IMR-90 (cell line): ENCODE measurements around the gene KRTAP5-4. TPM values are rescaled to one million over a fixed set of nuclear protein-coding genes. Genes with fewer than 3 reads are reported as not detected.

Experiments
- ATAC-seq: fragments of 200-7000 bp; cut with Tn5 transposase; 2 replicates; pipeline ENCODE4 v1.9.1; 2020; ENCODE audit warnings: low read depth, mild to moderate bottlenecking, moderate library complexity
- BruUV-seq: library from RNA; stranded (reverse); fragments of 400-500 nt; replicated peaks from 2 replicates; lab custom pipeline; 2021; lab: Mats Ljungman, UMichigan
- CTCF ChIA-PET: fragments of 300-600 bp; formaldehyde crosslinking; extraction: SDS; loops from one replicate; lab custom pipeline; 2021; ENCODE audit warnings: antibody characterized with exemption; lab: Yijun Ruan, JAX
- POLR2A ChIA-PET: fragments of 300-600 bp; sonication (Branson Sonifier 250); formaldehyde crosslinking; loops from one replicate; lab custom pipeline; 2022; ENCODE audit warnings: antibody characterized with exemption; ENCODE audit not compliant: unreplicated experiment; lab: Charles Lee
- DNase-seq: peaks from one replicate; pipeline ENCODE4 v3.0.0; 2013
- H2AFZ ChIP-seq: replicated peaks from 2 replicates; pipeline ENCODE3; 2013; ENCODE audit warnings: low read length, mild to moderate bottlenecking; ENCODE audit not compliant: poor library complexity
- H2AK5ac ChIP-seq: 2 replicates; pipeline ENCODE4 v1.6.1; 2013; ENCODE audit warnings: low read depth, low read length, inconsistent platforms
- H2AK9ac ChIP-seq: replicated peaks from 2 replicates; pipeline ENCODE3; 2013; ENCODE audit warnings: mild to moderate bottlenecking, low read depth, low read length, moderate library complexity; ENCODE audit not compliant: poor library complexity
- H2BK120ac ChIP-seq: 2 replicates; pipeline ENCODE4 v1.6.1; 2013; ENCODE audit warnings: low read depth, low read length, inconsistent platforms
- H2BK15ac ChIP-seq: 3 replicates; pipeline ENCODE4 v1.6.1; 2013; ENCODE audit warnings: low read depth, low read length, inconsistent platforms
- H2BK20ac ChIP-seq: 2 replicates; pipeline ENCODE4 v1.6.1; 2013; ENCODE audit warnings: low read depth, mild to moderate bottlenecking, inconsistent platforms, low read length, moderate library complexity
- H2BK5ac ChIP-seq: 2 replicates; pipeline ENCODE4 v1.6.1; 2013; ENCODE audit warnings: mild to moderate bottlenecking, low read depth, low read length, inconsistent platforms; ENCODE audit not compliant: poor library complexity, severe bottlenecking
- H3K14ac ChIP-seq: replicated peaks from 2 replicates; pipeline ENCODE4 v1.6.1; 2013; ENCODE audit warnings: low read depth, low read length, inconsistent platforms
- H3K18ac ChIP-seq: 2 replicates; pipeline ENCODE4 v1.6.1; 2013; ENCODE audit warnings: low read depth, low read length, control low read depth
- H3K23ac ChIP-seq: 2 replicates; pipeline ENCODE4 v1.6.1; 2013; ENCODE audit warnings: low read depth, low read length, inconsistent platforms
- H3K27ac ChIP-seq: 2 replicates; pipeline ENCODE4 v1.5.1; 2013; ENCODE audit warnings: mild to moderate bottlenecking, control low read depth, low read length; ENCODE audit not compliant: insufficient read depth
- H3K27me3 ChIP-seq: 2 replicates; pipeline ENCODE4 v1.6.1; 2013; ENCODE audit warnings: low read length; ENCODE audit not compliant: control insufficient read depth, insufficient read depth
- H3K36me3 ChIP-seq: 2 replicates; pipeline ENCODE4 v1.6.1; 2013; ENCODE audit warnings: low read length, mixed read lengths; ENCODE audit not compliant: control insufficient read depth, insufficient read depth
- H3K4ac ChIP-seq: 2 replicates; pipeline ENCODE4 v1.6.1; 2013; ENCODE audit warnings: low read depth, low read length, inconsistent platforms
- H3K4me1 ChIP-seq: 2 replicates; pipeline ENCODE4 v1.6.1; 2013; ENCODE audit warnings: low read length, mixed read lengths; ENCODE audit not compliant: control insufficient read depth, insufficient read depth
- H3K4me2 ChIP-seq: 2 replicates; pipeline ENCODE4 v1.6.1; 2013; ENCODE audit warnings: low read depth, mild to moderate bottlenecking, control low read depth, low read length, moderate library complexity
- H3K4me3 ChIP-seq: 2 replicates; pipeline ENCODE4 v1.5.1; 2013; ENCODE audit warnings: low read depth, mild to moderate bottlenecking, control low read depth, low read length, moderate library complexity; ENCODE audit not compliant: insufficient read depth
- H3K56ac ChIP-seq: 2 replicates; pipeline ENCODE4 v1.6.1; 2013; ENCODE audit warnings: low read length, inconsistent platforms; ENCODE audit not compliant: insufficient read depth; ENCODE audit errors: extremely low read depth
- H3K79me1 ChIP-seq, 2 experiments: 2 replicates each; pipeline ENCODE4 v1.6.1; 2013; ENCODE audit warnings: low read length in 2 of 2, inconsistent platforms in 1 of 2, low read depth in 1 of 2
- H3K9ac ChIP-seq: 2 replicates; pipeline ENCODE4 v1.6.1; 2013; ENCODE audit warnings: low read depth, low read length, control low read depth
- H3K9me1 ChIP-seq: 2 replicates; pipeline ENCODE4 v1.6.1; 2013; ENCODE audit warnings: low read length, inconsistent platforms; ENCODE audit not compliant: insufficient read depth
- H3K9me3 ChIP-seq: 2 replicates; pipeline ENCODE4 v1.6.1; 2013; ENCODE audit warnings: low read length; ENCODE audit not compliant: control insufficient read depth, insufficient read depth
- H4K20me1 ChIP-seq: 2 replicates; pipeline ENCODE4 v1.6.1; 2013; ENCODE audit warnings: low read length, inconsistent platforms; ENCODE audit not compliant: insufficient read depth
- H4K5ac ChIP-seq: 2 replicates; pipeline ENCODE4 v1.6.1; 2013; ENCODE audit warnings: mild to moderate bottlenecking, low read depth, low read length, control low read depth
- H4K8ac ChIP-seq, 2 experiments: 2 replicates each; pipeline ENCODE4 v1.6.1; 2013; ENCODE audit warnings: low read depth in 2 of 2, low read length in 2 of 2, control low read depth in 1 of 2, inconsistent platforms in 1 of 2
- H4K91ac ChIP-seq: 2 replicates; pipeline ENCODE4 v1.6.1; 2013; ENCODE audit warnings: low read depth, low read length, inconsistent platforms; ENCODE audit not compliant: insufficient read depth
- BHLHE40 ChIP-seq: fragments of 150-350 bp; IDR thresholded peaks from 2 replicates; pipeline ENCODE4 v1.6.1; 2016; ENCODE audit warnings: mild to moderate bottlenecking, low read depth, low read length
- CEBPB ChIP-seq: IDR thresholded peaks from 2 replicates; pipeline ENCODE4 v1.6.1; 2012; ENCODE audit warnings: low read depth, low read length, improper control_type of control experiment
- CHD1 ChIP-seq: IDR thresholded peaks from 2 replicates; pipeline ENCODE4 v1.6.1; 2012; ENCODE audit warnings: low read depth, low read length, improper control_type of control experiment
- FOS ChIP-seq: fragments of 150-350 bp; IDR thresholded peaks from 2 replicates; pipeline ENCODE4 v1.6.1; 2016; ENCODE audit warnings: low read depth, low read length
- MAFK ChIP-seq: IDR thresholded peaks from 2 replicates; pipeline ENCODE4 v1.6.1; 2012; ENCODE audit warnings: low read depth, low read length, improper control_type of control experiment
- MAZ ChIP-seq: IDR thresholded peaks from 2 replicates; pipeline ENCODE4 v1.6.1; 2012; ENCODE audit warnings: low read depth, mild to moderate bottlenecking, low read length, improper control_type of control experiment, moderate library complexity, borderline replicate concordance
- MXI1 ChIP-seq: IDR thresholded peaks from 2 replicates; pipeline ENCODE4 v1.6.1; 2012; ENCODE audit warnings: low read depth, mild to moderate bottlenecking, low read length, moderate library complexity, borderline replicate concordance
- NFE2L2 ChIP-seq: fragments of 150-350 bp; IDR thresholded peaks from 2 replicates; pipeline ENCODE4 v1.6.1; 2016; ENCODE audit warnings: low read depth, mild to moderate bottlenecking, low read length
- POLR2A ChIP-seq: IDR thresholded peaks from 2 replicates; pipeline ENCODE4 v1.6.1; 2012; ENCODE audit warnings: mild to moderate bottlenecking, low read depth, low read length
- RAD21 ChIP-seq: IDR thresholded peaks from 2 replicates; pipeline ENCODE4 v1.6.1; 2012; ENCODE audit warnings: low read length, improper control_type of control experiment
- RCOR1 ChIP-seq: IDR thresholded peaks from 2 replicates; pipeline ENCODE4 v1.6.1; 2012; ENCODE audit warnings: mild to moderate bottlenecking, low read length, improper control_type of control experiment; ENCODE audit not compliant: insufficient replicate concordance
- RFX5 ChIP-seq: IDR thresholded peaks from 2 replicates; pipeline ENCODE4 v1.8.0; 2012; ENCODE audit warnings: low read depth, mild to moderate bottlenecking, low read length, moderate library complexity
- SMC3 ChIP-seq: fragments of 150-350 bp; IDR thresholded peaks from 2 replicates; pipeline ENCODE4 v1.6.1; 2016; ENCODE audit warnings: low read depth, mild to moderate bottlenecking, antibody characterized with exemption, low read length, moderate library complexity
- WGBS, 2 experiments: methylation state at CpG; one replicate each; pipeline versions ENCODE4 v1.1.5 to v1.1.7; 2013; ENCODE audit warnings: missing lambda C conversion rate in 2 of 2; ENCODE audit not compliant: insufficient read length in 1 of 2; ENCODE audit errors: extremely low coverage in 2 of 2; 5-methylcytosine and 5-hydroxymethylcytosine counted together
- dilution Hi-C: fragments of 300-500 bp; cut with HindIII; formaldehyde crosslinking; loops from one replicate; pipeline ENCODE4 v1.14.3; 2018; ENCODE audit warnings: low sequenced_read_pairs; ENCODE audit not compliant: unreplicated experiment
- in situ Hi-C: fragments of 300-500 bp; cut with MboI; formaldehyde crosslinking; loops from 3 replicates; pipeline ENCODE4 v1.14.3; 2019; ENCODE audit warnings: low sequenced_read_pairs, inconsistent platforms, mixed read lengths
- intact Hi-C: fragments of 100-400 bp; cut with micrococcal nuclease; formaldehyde crosslinking; loops from 2 replicates; pipeline ENCODE4 v1.10.0; 2022
- polyA plus RNA-seq, 3 experiments: library from polyadenylated mRNA; depleted of rRNA; stranded (reverse); fragments of >200 nt; gene quantifications; 2 replicates each; pipeline ENCODE4 v1.2.3, GENCODE V29; 2012; ENCODE audit warnings: low replicate concordance in 1 of 3
- total RNA-seq: library from RNA; depleted of rRNA; stranded (reverse); fragments of >200 nt; gene quantifications from 2 replicates; pipeline ENCODE4 v1.2.3, GENCODE V29; 2012
- TF ChIP-seq, protein P1 (sequence below): fragments of 150-350 bp; IDR thresholded peaks from 2 replicates; pipeline ENCODE4 v1.6.1; 2017; ENCODE audit warnings: mild to moderate bottlenecking, antibody characterized with exemption, low read length, low read depth
- TF ChIP-seq, protein P2 (sequence below): conservative IDR thresholded peaks from 2 replicates; pipeline ENCODE4 v1.5.1; 2012; ENCODE audit warnings: mild to moderate bottlenecking, low read depth, low read length, improper control_type of control experiment

KRTAP5-4 gene
- total and polyA plus RNA-seq, 2 of the 4 experiments (the other 2 are of a cell fraction): not detected

DNA sequence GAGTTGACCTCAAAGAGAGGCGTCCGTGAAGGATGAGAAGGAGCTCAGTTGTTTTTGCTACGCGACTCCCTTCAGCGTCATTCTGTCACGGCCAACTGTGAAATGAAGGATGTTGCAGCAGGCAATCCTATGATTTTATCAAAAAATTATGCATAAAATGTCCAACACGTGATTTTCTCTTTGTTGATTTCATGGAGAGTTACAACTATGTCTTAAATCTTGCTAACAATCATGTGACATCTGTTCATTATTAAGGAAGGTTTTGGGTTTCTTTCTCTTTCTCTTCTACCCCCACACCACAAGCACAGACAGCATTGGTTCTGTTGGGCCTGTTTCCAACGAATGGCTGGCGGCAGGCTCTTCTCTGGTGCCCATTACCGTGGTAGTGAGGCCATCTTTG lies 3.7 kb downstream of the KRTAP5-4 start:
- 80% methylated on average over 2 of the region's 10 CpGs; no CpG with 5 or more reads in 1 of the 2 experiments for WGBS, 2 experiments
- H3K9me1 ChIP-seq: no peaks in the 10 kb centered on the region

More for the DNA sequence above, 3.7 kb downstream of the KRTAP5-4 start:
- dilution Hi-C loops (no loop called here), intact Hi-C loops (no loop called here), in situ Hi-C loops (no loop called here)
- no peak overlapping the region for H4K8ac ChIP-seq
- H3K9me3 ChIP-seq: 0 out of 2 replicates have a peak, but pooled peaks cover 2% of the 10 kb centered on the region
- BruUV-seq: no TSS peak
- H4K91ac ChIP-seq: no peak overlapping the region
- no peak overlapping the region for H3K4ac ChIP-seq
- peaks cover 27% of the 10 kb centered on the region for H3K27me3 ChIP-seq
- no peak overlapping the region for H2BK15ac ChIP-seq
- H3K9ac ChIP-seq: no peak overlapping the region
- H2BK120ac ChIP-seq: no peak overlapping the region
- no peak overlapping the region for H2AFZ ChIP-seq
- no peak overlapping the region for H2AK5ac ChIP-seq
- POLR2A ChIA-PET: no interaction called here
- H3K23ac ChIP-seq: no peak overlapping the region
- H3K14ac ChIP-seq: no peak overlapping the region
- H3K4me1 ChIP-seq: no peaks in the 10 kb centered on the region
- H2BK20ac ChIP-seq: no peak overlapping the region
- H4K20me1 ChIP-seq: no peaks in the 10 kb centered on the region
- H2BK5ac ChIP-seq: no peak overlapping the region
- no peak for ATAC-seq
- H3K36me3 ChIP-seq: no peaks in the 10 kb centered on the region
- H3K4me2 ChIP-seq: no peak overlapping the region
- CTCF ChIA-PET: no interaction called here
- H2AK9ac ChIP-seq: no peak overlapping the region
- no peak overlapping the region for H3K56ac ChIP-seq
- no peak overlapping the region for H3K4me3 ChIP-seq
- no peak overlapping the region for H3K27ac ChIP-seq
- no peak overlapping the region for H3K18ac ChIP-seq
- DNase-seq: no peak
- no peak overlapping the region for H4K5ac ChIP-seq
- H3K79me1 ChIP-seq: no peaks in the 10 kb centered on the region
- TF ChIP-seq NFE2L2: no peak
- no peak for TF ChIP-seq CEBPB
- TF ChIP-seq POLR2A: no peak
- TF ChIP-seq BHLHE40: no peak
- TF ChIP-seq MXI1: no peak
- no peak for TF ChIP-seq SMC3
- no peak for TF ChIP-seq RAD21
- no peak for TF ChIP-seq FOS
- TF ChIP-seq MAFK: no peak
- TF ChIP-seq, protein P1, sequence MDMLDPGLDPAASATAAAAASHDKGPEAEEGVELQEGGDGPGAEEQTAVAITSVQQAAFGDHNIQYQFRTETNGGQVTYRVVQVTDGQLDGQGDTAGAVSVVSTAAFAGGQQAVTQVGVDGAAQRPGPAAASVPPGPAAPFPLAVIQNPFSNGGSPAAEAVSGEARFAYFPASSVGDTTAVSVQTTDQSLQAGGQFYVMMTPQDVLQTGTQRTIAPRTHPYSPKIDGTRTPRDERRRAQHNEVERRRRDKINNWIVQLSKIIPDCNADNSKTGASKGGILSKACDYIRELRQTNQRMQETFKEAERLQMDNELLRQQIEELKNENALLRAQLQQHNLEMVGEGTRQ: no peak
- TF ChIP-seq MAZ: no peak
- TF ChIP-seq RFX5: no peak
- TF ChIP-seq RCOR1: no peak
- no peak for TF ChIP-seq CHD1
- TF ChIP-seq, protein P2, sequence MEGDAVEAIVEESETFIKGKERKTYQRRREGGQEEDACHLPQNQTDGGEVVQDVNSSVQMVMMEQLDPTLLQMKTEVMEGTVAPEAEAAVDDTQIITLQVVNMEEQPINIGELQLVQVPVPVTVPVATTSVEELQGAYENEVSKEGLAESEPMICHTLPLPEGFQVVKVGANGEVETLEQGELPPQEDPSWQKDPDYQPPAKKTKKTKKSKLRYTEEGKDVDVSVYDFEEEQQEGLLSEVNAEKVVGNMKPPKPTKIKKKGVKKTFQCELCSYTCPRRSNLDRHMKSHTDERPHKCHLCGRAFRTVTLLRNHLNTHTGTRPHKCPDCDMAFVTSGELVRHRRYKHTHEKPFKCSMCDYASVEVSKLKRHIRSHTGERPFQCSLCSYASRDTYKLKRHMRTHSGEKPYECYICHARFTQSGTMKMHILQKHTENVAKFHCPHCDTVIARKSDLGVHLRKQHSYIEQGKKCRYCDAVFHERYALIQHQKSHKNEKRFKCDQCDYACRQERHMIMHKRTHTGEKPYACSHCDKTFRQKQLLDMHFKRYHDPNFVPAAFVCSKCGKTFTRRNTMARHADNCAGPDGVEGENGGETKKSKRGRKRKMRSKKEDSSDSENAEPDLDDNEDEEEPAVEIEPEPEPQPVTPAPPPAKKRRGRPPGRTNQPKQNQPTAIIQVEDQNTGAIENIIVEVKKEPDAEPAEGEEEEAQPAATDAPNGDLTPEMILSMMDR: no peak
